NCI-H1048 (cell line): Measurements from ENCODE around the gene SERTM1.

Experiments
- DNase-seq: peaks from one replicate; lab custom pipeline; 2025; lab: John Stamatoyannopoulos, UW

Gene SERTM1

DNA sequence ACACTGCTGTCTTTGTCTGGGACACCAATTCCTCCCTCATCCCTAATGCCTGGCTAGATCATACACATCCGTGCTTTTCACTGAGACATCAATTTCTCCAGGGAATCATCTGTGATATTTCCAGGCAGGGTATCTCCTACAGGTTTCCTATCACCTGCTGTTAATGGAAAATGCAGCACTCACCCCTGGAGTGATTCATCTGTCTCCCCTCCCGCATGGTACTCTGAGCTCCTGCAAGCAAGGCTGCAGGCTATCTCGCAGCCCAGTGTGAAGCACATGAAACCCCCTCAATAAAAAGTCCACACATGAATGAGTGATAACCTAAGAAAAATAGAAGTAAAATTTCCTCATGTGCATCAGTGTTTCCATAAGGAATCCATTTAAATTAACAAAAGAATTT is 38.5 kb downstream of the SERTM1 start:
- DNase-seq, result no peak

DNA sequence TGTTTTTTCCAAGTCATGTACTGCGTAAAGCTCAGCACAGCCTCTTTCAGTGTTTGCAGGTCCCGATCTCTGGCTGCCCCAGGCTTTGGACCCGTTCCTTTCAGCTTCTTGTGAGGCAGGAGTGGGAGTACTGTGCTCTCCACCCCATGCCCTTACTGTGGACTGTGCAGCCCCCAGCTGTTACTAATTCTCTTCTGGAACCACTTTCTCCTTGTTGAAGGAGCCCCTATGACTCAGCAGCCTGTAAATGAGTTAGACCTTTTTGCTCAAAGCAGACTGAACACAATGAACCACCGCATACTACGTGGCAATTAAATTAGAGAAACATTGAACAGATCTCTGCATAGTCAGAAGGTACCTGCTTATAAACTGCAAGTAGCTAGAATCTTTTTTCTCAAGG is 39.0 kb downstream of the SERTM1 start:
- DNase-seq, result no peak

DNA sequence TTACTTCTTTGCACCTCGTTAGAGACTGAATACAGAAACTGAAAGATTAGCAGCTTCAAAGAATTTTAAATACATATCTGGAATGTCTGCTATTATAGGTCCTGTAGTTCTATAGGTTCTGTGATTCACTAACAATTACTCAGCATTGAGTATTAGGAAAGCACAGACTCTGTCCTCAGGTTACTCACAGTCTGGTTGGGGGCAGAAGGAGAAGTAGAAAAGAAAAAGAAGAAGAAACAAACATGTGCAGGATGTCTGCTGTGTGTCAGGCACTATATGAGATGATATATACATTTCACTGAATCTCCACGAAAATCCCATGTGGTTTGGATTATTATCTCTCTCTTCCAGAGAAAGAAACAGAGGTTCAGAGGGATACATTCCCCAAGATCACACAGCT is 40.1 kb downstream of the SERTM1 start:
- no peak for DNase-seq

DNA sequence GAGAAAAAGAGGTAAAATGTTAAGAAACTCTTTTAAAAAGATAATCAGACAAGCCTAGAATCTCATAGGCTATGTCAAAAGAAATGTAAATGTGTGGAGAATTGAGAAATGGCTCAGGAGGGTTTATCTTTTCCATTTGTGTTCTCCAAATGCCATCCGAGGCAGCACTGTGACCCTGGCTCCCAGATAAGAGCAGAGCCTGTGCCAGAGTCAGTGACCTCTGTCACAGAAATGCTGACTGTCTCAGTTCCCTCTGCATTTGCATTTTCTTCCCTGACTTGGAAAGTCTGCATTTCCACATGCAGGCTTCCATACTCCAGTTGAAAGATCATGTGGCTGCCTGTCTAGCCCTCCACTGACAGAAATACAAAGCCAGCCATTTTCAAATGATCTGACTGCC is 42.0 kb downstream of the SERTM1 start:
- no peak for DNase-seq

DNA sequence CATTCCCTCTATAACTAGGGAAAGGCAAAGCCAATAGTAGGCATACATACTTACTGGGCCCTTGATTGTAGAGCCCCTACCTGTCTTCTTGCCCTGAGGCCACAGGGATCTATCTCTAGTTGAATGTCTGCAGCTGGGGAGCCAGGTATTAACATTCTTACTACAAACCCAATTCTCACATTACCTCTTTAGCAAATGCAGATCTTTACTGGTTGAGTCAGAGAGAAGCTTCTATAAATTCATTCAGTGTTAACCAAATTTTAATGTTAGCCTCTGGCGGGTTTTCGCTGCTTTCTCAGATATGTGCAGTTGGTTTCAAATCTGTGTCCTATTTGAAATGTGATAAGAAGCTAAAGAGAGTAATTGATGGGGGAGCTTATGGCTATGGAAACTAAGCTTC is 43.2 kb downstream of the SERTM1 start:
- no peak for DNase-seq

DNA sequence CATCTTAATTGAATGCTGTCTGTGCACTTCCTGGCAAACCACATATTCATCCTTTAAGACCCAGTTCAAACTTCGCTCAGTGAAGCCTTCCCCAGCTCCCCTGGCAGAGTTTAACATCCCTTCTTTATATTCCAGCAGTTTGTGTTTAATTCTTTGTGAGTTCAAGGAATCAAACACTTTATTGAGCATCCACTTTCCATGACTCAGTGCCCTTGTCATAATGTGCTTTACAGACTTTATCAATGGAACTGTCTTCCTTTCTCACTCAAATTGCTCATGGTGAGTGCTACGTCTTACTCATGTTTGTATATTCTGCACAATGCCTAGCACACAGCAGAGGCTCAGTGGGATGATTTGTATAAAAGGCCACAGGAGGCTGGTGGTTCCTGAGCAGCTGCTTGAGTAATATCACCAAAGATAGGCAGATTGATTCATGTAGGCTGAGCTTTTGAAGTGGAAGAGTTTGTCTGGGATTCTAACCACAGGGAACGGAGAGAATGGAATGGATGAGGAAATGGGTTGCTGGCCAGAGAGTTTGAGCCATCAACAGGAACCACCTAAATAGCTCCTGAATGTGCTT is 44.2 kb downstream of the SERTM1 start:
- DNase-seq, result no peak

DNA sequence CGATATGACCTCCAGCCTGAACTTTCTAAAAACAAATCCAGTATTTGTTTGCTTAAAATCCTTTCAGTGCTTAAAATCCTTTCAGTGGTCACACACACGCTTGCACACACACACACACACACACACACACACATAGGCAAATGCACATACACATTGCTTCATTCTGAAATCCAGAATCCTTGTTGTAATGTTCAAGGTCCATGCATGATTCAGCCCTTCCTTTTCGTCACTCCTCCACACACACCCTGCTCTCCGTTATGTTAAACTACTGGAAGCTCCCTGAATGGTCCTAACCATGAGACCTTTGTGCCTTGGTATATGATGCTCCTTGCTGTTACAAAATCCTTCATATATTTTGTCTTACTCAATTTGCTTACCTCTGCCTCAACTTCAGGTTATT is 44.9 kb downstream of the SERTM1 start:
- no peak for DNase-seq

DNA sequence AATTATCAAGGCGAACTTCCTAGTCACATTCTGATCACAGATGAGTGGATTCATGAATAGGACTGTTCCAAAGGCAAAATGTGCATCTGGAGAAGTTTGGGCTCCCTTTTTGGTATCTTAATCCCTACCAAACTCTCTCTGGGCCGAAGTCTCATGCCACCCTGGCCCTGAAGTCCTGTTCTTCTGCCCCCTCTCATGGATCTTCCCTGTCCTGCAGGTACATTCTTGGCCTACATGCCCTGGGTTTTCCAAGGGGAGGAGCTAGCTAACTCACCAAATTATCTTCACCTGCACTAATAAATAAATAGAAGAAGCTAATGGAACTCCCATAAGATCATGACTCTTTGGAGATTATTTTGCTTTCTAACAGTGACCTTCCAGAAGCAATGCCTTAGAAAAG is 50.3 kb downstream of the SERTM1 start:
- no peak for DNase-seq

DNA sequence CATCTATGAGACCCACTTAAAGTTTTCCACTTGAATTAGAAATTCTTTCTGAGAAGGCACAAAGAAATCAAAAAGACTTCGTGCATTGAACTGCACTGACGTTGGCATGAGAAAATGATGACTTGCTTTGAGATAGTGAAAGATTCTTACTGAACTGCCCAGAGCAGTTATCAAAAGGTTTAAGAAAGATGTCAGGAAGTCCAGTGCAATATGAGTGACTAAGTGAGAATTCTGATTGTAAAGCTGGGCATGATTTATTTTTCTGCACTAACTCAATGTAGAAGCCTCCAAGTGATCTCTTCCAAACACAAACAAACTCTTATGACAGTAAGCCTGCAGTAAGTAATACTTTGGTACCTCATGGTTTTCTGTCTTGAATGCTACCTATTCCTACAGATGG is 52.1 kb downstream of the SERTM1 start:
- DNase-seq, result no peak

DNA sequence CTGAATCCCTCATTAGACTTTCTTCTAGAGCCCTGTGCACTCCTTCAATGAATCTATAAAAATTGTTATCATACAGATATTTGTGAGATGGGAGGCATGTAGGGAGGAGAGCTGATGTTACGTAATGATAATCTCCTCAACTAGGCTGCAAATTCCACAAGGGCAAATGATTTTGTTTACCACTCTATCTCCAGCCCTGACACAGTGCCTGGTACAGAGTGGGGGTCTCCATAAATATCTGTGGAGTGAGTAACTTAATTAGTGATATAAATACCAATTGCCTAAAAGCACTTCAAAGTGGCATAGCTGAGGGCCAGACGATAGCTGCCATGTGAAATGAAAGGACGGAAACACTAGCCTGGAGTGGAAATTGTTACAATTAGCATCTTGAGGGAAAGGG is 54.2 kb downstream of the SERTM1 start:
- no peak for DNase-seq

DNA sequence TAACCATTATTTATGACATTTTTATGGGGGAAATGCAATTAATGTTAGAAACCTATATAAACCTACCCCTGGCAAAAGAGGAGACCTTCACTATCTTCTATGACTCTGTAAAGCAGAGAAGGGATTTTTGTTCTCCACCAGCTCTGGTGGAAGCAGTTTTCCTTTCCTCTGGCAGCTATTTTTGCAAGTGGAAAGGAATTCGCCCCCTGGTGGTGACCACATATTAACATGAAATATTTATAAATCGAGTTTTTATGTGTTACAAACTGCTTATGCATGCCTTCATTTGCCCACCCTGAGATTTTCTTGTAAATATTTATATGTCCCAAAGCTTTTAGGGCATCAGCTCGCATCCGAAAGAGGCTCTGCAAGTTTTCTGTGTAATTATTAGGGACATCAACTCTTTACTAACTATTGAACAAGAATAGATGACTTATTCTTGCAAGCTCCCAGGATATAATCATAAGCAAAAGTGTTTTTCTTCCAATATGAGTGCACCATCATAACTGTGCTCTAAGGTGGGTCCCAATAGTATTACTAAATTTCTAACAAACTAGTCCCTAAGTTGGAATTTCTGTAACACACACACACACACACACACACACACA is 62.4 kb downstream of the SERTM1 start:
- no peak for DNase-seq

DNA sequence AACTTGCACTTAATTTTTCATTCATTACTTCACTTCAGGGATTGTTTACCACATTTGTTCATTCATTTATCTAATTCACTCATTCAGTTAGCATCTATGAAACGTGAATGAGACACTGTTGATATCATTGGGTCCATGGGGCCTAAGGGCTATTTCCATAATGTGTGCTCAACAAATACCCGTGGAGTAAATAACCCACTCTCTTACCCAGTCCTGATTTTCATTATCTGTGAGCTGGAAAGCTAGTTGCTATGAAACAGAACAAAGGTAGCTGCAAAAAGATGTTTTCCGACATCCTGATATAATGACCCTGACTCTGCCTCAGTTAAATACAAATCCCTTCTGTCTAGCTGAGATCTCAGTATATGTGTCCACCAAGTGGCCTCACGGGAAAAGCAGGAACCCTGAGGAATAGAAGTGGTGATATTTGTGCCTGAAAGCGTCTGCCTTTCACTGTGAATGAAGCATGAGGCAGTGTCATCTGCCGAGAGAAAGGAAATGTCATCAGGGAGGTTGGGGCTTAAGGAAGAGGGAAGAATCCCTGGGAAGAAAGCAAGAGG is 63.8 kb downstream of the SERTM1 start:
- DNase-seq, result no peak

DNA sequence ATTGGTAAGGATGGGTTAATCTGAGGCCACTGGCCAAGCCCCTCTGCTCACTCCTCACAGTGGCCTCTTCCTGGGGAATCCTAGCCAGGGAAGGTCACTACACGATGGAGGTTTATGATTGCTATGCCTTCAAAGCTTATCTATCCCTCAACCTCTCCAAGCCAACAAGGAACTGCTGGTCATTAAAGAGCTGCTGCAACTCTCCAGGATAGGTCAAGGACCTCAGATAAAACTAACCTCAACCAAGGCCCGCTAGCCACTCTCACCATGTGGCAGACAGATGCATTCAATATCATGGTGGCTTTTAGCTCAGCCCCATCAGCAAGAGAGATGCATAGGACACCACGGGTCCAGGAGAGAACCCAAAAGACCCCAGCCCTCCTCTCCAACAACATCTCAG is 71.6 kb downstream of the SERTM1 start:
- no peak for DNase-seq

DNA sequence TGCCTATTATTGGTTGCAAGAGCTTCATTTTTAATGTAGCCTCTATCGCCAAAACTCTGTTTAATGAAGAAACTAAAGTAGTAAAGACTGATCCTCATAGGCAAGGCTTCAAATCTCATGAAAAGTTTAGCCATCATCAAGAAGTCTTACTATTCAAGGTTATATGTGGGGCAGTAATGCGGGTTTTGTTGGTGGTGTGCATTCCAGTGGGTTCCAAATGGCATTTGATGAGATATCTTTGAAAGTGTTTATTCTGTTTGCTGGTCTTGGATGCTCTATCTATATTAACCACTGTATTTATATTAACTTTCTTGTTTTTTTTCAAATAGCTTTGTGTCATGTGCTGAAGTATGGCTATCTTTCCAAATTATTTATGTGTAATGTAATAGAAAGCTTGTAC is 72.2 kb downstream of the SERTM1 start:
- DNase-seq, result no peak
